HG02623 (cell line): ENCODE results near the gene GMEB1.
"Not testable (repeated sequence)": the region's sequence is repeated elsewhere in the genome, so short reads cannot be mapped to it uniquely, and the experiment has no call there.

Experiments used
- ATAC-seq: cut with Tn5 transposase; IDR thresholded peaks from one replicate; pipeline ENCODE4 v1.9.1; 2021; ENCODE audit warnings: moderate library complexity; ENCODE audit not compliant: unreplicated experiment

The GMEB1 gene

DNA sequence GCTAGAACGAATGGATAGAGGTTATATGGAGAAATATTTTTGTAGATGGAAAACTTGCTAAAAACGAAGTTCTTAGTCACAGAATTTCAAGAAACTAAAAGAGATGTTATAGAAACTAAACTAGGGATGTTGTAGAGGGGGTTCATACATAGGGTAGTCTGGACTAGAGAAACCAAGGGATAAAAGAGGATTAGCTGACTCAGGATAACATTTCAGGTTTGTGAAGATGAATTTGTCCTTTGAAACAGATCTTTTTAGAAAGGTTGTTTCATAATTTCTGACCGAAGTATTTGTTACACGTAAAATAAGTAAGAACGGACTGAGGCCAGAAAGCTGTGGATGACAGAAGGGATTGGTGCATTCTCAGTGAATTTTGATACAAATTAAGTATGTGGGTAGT, 81.7 kb downstream of the GMEB1 start:
- no peak for ATAC-seq

DNA sequence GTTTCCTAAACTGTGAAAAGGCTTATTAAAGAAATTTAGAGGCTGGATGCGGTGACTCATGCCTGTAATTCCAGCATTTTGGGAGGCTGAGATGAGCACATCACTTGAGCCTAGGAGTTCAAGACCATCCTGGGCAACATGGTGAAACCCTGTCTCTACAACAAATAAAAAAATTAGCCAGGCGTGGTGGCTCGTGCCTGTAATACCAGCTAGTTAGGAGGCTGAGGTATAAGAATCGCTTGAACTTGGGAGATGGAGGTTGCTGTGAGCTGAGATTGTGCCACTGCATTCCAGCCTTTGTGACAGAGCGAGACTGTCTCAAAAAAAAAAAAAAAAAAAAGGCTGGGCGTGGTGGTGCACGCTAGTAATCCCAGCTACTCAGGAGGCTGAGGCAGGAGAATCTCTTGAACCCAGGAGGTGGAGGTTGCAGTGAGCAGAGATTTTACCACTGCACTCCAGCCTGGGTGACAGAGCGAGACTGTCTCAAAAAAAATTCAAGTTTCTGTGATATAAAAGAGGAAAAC, 82.2 kb downstream of the GMEB1 start:
- not testable (repeated sequence) for ATAC-seq

DNA sequence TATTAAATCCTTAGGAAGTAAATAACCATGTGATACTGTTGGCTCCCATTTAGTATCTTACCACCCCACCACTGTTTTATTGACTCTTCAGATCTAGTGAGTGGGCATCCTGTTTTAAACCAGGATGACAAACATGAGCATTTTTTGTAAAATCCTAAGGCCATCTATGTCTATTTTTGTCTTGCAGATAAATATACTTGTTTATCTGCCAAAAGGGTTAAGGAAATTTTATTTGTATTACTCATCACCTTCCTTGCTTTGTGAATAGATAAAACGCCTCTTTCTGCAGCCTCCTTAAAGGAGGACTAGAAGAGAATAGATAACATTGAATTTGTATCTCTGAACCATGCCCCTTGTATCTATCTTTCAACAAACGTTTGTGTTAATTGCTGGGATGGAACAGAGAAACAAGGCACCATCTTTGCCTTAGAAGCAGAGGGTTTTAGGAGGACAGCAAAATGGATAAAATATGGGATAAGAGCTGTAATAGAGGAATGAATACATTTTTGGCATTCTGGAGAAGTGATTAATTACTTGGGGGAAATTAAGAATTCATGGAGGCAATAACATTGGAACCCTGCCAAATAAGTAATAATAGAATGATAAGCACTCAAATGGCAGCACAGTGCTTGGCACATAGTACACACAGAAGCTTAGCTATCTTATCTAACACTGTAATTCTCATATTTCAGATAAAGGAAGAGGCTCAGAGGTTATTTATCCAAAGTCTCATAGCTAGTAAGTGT, 82.9 kb downstream of the GMEB1 start:
- ATAC-seq = no peak

DNA sequence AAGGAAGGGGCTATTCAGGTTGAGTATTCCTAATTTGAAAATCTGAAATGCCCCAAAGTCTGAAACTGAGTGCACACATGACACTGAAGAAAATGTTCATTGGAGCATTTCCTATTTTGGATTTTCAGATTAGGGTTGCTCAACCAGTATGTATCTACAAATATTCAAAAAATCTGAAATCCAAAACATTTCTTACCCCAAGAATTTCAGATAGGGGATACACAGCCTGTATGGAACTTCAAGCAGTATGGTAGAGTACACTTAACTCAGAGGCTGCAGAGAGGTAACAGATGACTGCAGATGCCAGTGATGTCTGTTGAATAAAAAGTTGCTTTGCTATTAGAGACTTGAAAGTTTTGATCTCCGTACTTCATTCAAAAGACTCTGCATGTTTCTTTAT, 87.1 kb downstream of the GMEB1 start:
- ATAC-seq = no peak

DNA sequence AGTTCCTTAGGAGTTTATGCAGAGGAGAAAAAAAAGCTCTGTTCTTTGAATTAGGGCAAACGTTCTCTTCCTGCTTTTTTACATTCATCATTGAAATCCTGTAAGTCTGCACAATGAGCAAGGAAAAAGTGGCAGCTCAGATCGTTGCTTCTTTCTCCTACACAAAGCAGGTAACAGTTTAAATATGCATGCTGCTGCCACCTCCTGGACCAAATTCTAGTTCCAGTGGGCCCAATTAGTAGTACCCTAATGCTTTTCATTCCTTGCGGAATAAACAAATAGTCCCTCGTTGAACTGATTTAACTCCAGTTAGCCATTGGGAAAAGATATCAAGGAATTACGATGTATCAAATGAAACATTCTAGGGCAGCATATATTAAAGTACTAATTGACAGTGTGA, 88.3 kb downstream of the GMEB1 start:
- no peak for ATAC-seq

DNA sequence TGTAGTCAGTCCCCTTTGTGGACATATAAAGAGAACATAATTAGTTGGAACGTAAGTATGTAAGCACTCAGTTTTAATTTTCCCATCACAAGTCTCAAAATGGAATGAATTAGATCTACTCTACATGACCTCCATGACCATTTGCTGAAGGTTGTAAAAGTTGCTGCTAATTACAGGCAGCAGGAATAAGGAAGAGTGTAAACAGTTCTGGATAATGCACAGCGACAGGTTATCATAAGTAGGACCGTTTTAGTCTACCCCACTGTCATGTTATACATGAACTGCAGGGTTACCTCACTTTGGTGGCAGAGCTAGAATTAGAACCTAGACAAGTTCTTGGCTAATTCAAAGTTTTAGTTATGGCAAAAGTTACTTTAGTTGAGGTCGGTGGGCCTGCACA, 89.8 kb downstream of the GMEB1 start:
- ATAC-seq = no peak

DNA sequence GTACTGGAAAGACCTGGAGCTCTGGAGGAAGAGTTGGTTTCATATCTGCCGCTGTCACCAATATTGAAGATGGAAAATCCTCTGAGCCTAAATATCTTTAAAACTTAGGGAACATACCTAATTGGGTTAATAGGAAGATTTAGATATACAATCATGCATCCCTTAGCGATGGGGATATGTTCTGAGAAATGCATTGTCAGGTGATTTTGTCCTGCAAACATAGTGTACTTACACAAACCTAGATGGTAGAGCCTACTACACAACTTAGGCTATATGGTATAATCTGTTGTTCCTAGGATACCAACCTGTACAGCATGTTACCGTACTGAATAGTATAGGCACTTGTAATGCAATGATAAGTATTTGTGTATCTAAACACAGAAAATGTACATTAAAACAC, 90.7 kb downstream of the GMEB1 start:
- no peak for ATAC-seq

DNA sequence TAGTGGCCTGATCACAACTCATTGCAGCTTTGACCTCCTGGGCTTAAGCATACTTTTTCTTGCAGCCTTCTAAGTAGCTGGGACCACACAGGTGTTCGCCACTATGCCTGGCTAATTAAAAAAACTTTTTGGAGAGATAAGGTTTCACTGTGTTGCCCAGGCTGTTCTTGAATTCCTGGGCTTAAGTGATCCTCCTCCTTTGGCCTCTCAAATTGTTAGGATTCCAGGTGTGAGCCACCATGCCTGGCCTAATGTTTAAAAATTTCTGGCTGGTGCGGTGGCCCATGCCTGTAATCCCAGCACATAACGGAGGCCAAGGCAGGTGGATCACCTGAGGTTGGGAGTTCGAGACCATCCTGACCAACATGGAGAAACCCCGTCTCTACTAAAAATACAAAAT, 92.6 kb downstream of the GMEB1 start:
- no peak for ATAC-seq

DNA sequence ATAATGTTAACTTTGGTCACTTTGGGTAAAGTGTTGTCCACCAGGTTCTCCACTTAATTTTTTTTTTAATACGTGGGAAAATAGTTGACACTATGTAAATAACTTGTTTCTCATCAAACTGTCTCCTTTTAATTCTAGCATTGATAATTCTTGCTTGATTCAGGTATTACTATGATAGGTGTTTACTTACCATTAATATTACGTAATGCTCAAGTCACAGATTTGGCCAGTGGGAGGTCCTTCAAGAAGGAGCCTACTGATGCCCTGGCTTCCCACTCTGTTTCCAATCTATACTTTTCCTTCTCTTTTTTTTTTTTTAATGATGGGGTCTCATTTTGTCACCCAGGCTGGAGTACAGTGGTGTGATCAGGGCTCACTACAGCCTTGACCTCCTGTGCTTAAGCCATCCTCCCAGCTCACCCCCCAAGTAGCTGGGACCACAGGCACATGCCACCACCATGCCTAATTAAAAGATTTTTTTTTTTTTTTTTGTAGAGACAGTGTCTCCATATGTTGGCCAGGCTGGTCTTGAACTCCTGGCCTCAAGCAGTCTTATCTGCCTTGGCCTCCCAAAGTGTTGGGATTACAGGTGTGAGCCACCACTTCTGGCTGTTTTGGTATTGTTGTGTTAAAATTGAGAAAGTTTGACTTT, 98.1 kb downstream of the GMEB1 start:
- ATAC-seq = no peak
